Measurements from ENCODE around the gene CA4.

Gene CA4

DNA sequence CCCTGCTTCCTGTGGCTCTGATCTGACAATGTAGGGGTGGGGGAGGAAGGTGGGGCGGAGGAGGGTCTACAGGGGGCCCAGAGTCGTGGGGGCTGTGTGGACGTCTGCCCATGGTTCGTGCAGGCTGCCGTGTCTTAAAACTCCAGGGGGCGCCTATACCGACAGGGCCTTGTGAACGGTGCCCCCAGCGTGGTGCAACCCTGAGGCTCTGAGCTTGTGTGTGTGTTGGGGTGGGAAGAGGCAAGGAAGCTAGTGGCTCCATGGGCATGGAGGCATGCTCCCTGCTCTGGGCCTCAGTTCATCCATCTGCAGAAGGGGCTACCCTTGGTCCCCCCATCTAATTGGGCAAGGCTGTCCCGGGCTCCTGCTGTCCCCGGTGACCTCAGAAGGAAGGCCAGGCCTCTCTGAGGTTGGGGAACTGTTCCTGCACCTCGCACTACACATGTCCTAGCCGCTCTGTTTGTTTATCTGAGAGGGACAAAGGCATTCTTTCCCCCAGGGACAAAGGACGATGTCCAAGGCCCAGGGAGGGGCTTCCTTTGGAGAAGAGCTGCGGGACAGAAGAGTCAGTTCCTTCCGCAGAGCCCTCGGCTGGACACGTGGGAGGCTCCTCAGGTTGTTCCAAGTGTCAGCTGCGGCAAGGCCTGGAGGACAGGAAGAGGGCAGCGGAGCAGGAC lies 13.5 kb downstream of the CA4 start:
- ATAC-seq = no peak
- no peak for TF ChIP-seq CSDC2 (CRISPR knock-in tag; IDR thresholded peaks at IDR 0.05)
- no peak for TF ChIP-seq ZNF70 (CRISPR knock-in tag; IDR thresholded peaks at IDR 0.05)
- TF ChIP-seq ZFP30 (CRISPR knock-in tag; IDR thresholded peaks at IDR 0.05) = no peak

- ATAC-seq = no peak
- TF ChIP-seq ZFP3 (CRISPR knock-in tag; IDR thresholded peaks at IDR 0.05) (no peak), ZC3H10 (CRISPR knock-in tag; IDR thresholded peaks at IDR 0.05) (no peak), ARNTL (CRISPR knock-in tag; IDR thresholded peaks at IDR 0.05; ENCODE audit: borderline replicate concordance, low read depth) (no peak), CSRNP3 (CRISPR knock-in tag; IDR thresholded peaks at IDR 0.05) (no peak), OSR1 (CRISPR knock-in tag; IDR thresholded peaks at IDR 0.05) (no peak), ESRRG (CRISPR knock-in tag; IDR thresholded peaks at IDR 0.05) (no peak), ISL1 (CRISPR knock-in tag; IDR thresholded peaks at IDR 0.05) (no peak), ZNF565 (CRISPR knock-in tag; conservative IDR thresholded peaks at IDR 0.05; ENCODE audit: low read depth) (no peak), ZFP30 (CRISPR knock-in tag; IDR thresholded peaks at IDR 0.05) (no peak), PPARA (CRISPR knock-in tag; IDR thresholded peaks at IDR 0.05; ENCODE audit: borderline replicate concordance) (no peak), SNAI2 (CRISPR knock-in tag; IDR thresholded peaks at IDR 0.05) (no peak), RARB (CRISPR knock-in tag; IDR thresholded peaks at IDR 0.05) (no peak), PATZ1 (CRISPR knock-in tag; IDR thresholded peaks at IDR 0.05; ENCODE audit: borderline replicate concordance) (no peak), BACH2 (CRISPR knock-in tag; IDR thresholded peaks at IDR 0.05; ENCODE audit: borderline replicate concordance) (no peak), GLIS3 (CRISPR knock-in tag; IDR thresholded peaks at IDR 0.05) (no peak), CREB5 (CRISPR knock-in tag; IDR thresholded peaks at IDR 0.05; ENCODE audit: low read depth) (no peak)
- TF ChIP-seq, protein P1, sequence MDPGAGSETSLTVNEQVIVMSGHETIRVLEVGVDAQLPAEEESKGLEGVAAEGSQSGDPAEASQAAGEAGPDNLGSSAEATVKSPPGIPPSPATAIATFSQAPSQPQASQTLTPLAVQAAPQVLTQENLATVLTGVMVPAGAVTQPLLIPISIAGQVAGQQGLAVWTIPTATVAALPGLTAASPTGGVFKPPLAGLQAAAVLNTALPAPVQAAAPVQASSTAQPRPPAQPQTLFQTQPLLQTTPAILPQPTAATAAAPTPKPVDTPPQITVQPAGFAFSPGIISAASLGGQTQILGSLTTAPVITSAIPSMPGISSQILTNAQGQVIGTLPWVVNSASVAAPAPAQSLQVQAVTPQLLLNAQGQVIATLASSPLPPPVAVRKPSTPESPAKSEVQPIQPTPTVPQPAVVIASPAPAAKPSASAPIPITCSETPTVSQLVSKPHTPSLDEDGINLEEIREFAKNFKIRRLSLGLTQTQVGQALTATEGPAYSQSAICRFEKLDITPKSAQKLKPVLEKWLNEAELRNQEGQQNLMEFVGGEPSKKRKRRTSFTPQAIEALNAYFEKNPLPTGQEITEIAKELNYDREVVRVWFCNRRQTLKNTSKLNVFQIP (CRISPR knock-in tag; IDR thresholded peaks at IDR 0.05; ENCODE audit: borderline replicate concordance, low read depth) = no peak
Measured at GRCh38 chr17:60164164-60164563, 14.4 kb downstream of the CA4 start.

DNA sequence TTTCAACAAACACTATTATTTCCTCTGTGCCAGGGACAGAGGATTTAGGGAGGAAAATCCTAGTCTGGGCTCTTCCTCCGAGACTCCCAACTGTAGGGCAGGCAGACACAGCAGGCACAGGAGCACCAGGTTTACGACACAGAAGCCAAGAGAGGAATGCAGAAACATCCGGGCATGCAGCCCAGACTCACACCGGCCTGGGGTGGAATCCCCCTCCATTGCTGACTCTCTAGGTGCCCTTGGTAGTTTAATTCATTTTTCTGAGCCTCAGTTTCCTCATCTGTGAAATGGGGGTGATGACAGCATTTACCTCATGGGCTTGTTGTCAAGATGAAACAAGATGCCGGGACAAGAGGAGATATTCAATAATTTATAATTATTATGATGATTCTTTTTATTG lies 14.9 kb downstream of the CA4 start:
- ATAC-seq = no peak
- TF ChIP-seq PPARA (CRISPR knock-in tag; IDR thresholded peaks at IDR 0.05; ENCODE audit: borderline replicate concordance) (no peak), ZNF565 (CRISPR knock-in tag; conservative IDR thresholded peaks at IDR 0.05; ENCODE audit: low read depth) (no peak), BACH2 (CRISPR knock-in tag; IDR thresholded peaks at IDR 0.05; ENCODE audit: borderline replicate concordance) (no peak), ZFP3 (CRISPR knock-in tag; IDR thresholded peaks at IDR 0.05) (no peak)

GRCh38 chr17:60165223-60165622 lies 15.4 kb downstream of the CA4 start:
- no peak for ATAC-seq
- TF ChIP-seq OSR1 (CRISPR knock-in tag; IDR thresholded peaks at IDR 0.05) = no peak

- no peak for TF ChIP-seq ZNF70 (CRISPR knock-in tag; IDR thresholded peaks at IDR 0.05)
- no peak for TF ChIP-seq SNAI2 (CRISPR knock-in tag; IDR thresholded peaks at IDR 0.05)
- TF ChIP-seq OSR1 (CRISPR knock-in tag; IDR thresholded peaks at IDR 0.05) = no peak
- no peak for ATAC-seq
Measured at GRCh38 chr17:60165971-60166370, 16.2 kb downstream of the CA4 start.
